Measurements from ENCODE around the gene PDZD7. TPM values are rescaled to one million over a fixed set of nuclear protein-coding genes. Genes with fewer than 3 reads are reported as not detected.

Gene PDZD7
- total RNA-seq, 2 donors from 2014 or later: 0.19 to 0.42 TPM

- H3K4me1 ChIP-seq: no peaks in the 10 kb centered on the region
- peak overlapping the region; percentile 85 for H3K4me3 ChIP-seq
- no peaks in the 10 kb centered on the region for H3K27me3 ChIP-seq
- TF ChIP-seq CTCF (IDR thresholded peaks at IDR 0.05): no peak
- peak overlapping the region; percentile 92 for H3K27ac ChIP-seq
- intact Hi-C loops (cut with DNase I): loop anchor here (10.0 kb wide), 1 partner anchor 54 kb away; the partner anchor contains the start of gene SLF2
- no peaks in the 10 kb centered on the region for H3K36me3 ChIP-seq
- H3K9me3 ChIP-seq: no peaks in the 10 kb centered on the region
- peak; percentile 52 for DNase-seq
- peak overlapping the region; percentile 74 to 95 for H3K9ac ChIP-seq (ENCODE audit: low read depth in 2 of 2, low read length in 2 of 2)
Observed at GRCh38 chr10:100968863-100969186, 62.1 kb downstream of the PDZD7 start.

GRCh38 chr10:100968062-100968736, 62.7 kb downstream of the PDZD7 start:
- no peaks in the 10 kb centered on the region for H3K27me3 ChIP-seq
- H3K4me3 ChIP-seq: no peak overlapping the region
- H3K9ac ChIP-seq (ENCODE audit: low read depth in 2 of 2, low read length in 2 of 2): peak overlapping the region in 1 of 2 donors; percentile 95
- H3K36me3 ChIP-seq: no peaks in the 10 kb centered on the region
- intact Hi-C loops (cut with DNase I): loop anchor here (10.0 kb wide), 1 partner anchor 53 kb away; the partner anchor contains the start of gene SLF2
- H3K27ac ChIP-seq: peak overlapping the region; percentile 92
- TF ChIP-seq CTCF (IDR thresholded peaks at IDR 0.05): no peak
- DNase-seq: peak; percentile 53
- no peaks in the 10 kb centered on the region for H3K4me1 ChIP-seq
- no peaks in the 10 kb centered on the region for H3K9me3 ChIP-seq

- Histone ChIP-seq H3K4me1 (no peaks in the 10 kb centered on the region), H3K4me3 (no peak overlapping the region), H3K27me3 (no peaks in the 10 kb centered on the region), H3K9ac (ENCODE audit: low read depth in 2 of 2, low read length in 2 of 2) (peak overlapping the region in 1 of 2 donors; percentile 49), H3K36me3 (no peaks in the 10 kb centered on the region), H3K9me3 (no peaks in the 10 kb centered on the region), H3K27ac (peak overlapping the region; percentile 2)
- no peak for DNase-seq
- no peak for TF ChIP-seq CTCF (IDR thresholded peaks at IDR 0.05)
- intact Hi-C loops (cut with DNase I): loop anchor here (10.0 kb wide), 1 partner anchor 53 kb away; the partner anchor contains the start of gene SLF2
Observed at GRCh38 chr10:100967332-100967731, 63.6 kb downstream of the PDZD7 start.

- Histone ChIP-seq H3K9ac (ENCODE audit: low read depth in 2 of 2, low read length in 2 of 2) (no peak overlapping the region), H3K4me1 (no peaks in the 10 kb centered on the region), H3K4me3 (no peak overlapping the region), H3K9me3 (no peaks in the 10 kb centered on the region), H3K27ac (no peak overlapping the region), H3K27me3 (no peaks in the 10 kb centered on the region), H3K36me3 (no peaks in the 10 kb centered on the region)
- intact Hi-C loops (cut with DNase I): loop anchor here (10.0 kb wide), 1 partner anchor 52 kb away; the partner anchor contains the start of gene SLF2
- no peak for TF ChIP-seq CTCF (IDR thresholded peaks at IDR 0.05)
- DNase-seq: no peak
Observed at GRCh38 chr10:100966887-100967286, 64.0 kb downstream of the PDZD7 start.

- no peaks in the 10 kb centered on the region for H3K9me3 ChIP-seq
- no peak overlapping the region for H3K4me3 ChIP-seq
- H3K9ac ChIP-seq (ENCODE audit: low read depth in 2 of 2, low read length in 2 of 2): no peak overlapping the region
- no peak for TF ChIP-seq CTCF (IDR thresholded peaks at IDR 0.05)
- no peaks in the 10 kb centered on the region for H3K4me1 ChIP-seq
- DNase-seq: no peak
- H3K27ac ChIP-seq: no peak overlapping the region
- intact Hi-C loops (cut with DNase I): loop anchor here (10.0 kb wide), 1 partner anchor 51 kb away; the partner anchor contains the start of gene SLF2
- no peaks in the 10 kb centered on the region for H3K36me3 ChIP-seq
- H3K27me3 ChIP-seq: no peaks in the 10 kb centered on the region
Observed at GRCh38 chr10:100965820-100966219, 65.1 kb downstream of the PDZD7 start.
